OCI-LY1 (cell line): ENCODE results near the gene SHFL.

Experiments
- H2AFZ ChIP-seq: fragments of 200-600 bp; sonication (generic), shearing (Covaris generic); 2 replicates; pipeline ENCODE4 v1.6.0; 2014; ENCODE audit warnings: antibody characterized with exemption, mild to moderate bottlenecking, low read length
- H3F3A ChIP-seq: fragments of 200-600 bp; sonication (generic), shearing (Covaris generic); 2 replicates; pipeline ENCODE4 v1.6.0; 2014; ENCODE audit warnings: mild to moderate bottlenecking, antibody characterized with exemption, low read length, moderate library complexity; ENCODE audit not compliant: insufficient read depth
- H3K27ac ChIP-seq: fragments of 200-600 bp; sonication (generic); 2 replicates; pipeline ENCODE4 v1.5.1; 2014; ENCODE audit warnings: low read length, mixed run types, mild to moderate bottlenecking, low read depth; ENCODE audit not compliant: poor library complexity, severe bottlenecking
- H3K27me3 ChIP-seq: fragments of 200-600 bp; sonication (generic); 2 replicates; pipeline ENCODE4 v1.6.0; 2014; ENCODE audit warnings: antibody characterized with exemption, mild to moderate bottlenecking, low read length, moderate library complexity; ENCODE audit not compliant: insufficient read depth
- H3K36me3 ChIP-seq: fragments of 200-600 bp; sonication (generic); 2 replicates; pipeline ENCODE4 v1.6.1; 2014; ENCODE audit warnings: mild to moderate bottlenecking, antibody characterized with exemption, low read length, moderate library complexity, mixed read lengths; ENCODE audit not compliant: insufficient read depth
- H3K4me1 ChIP-seq: fragments of 200-600 bp; sonication (generic); 2 replicates; pipeline ENCODE4 v1.5.1; 2014; ENCODE audit warnings: mild to moderate bottlenecking, low read length, moderate library complexity; ENCODE audit not compliant: insufficient read depth, severe bottlenecking
- H3K4me2 ChIP-seq: fragments of 200-600 bp; sonication (generic), shearing (Covaris generic); 2 replicates; pipeline ENCODE4 v1.6.1; 2014; ENCODE audit warnings: low read length
- H3K4me3 ChIP-seq: fragments of 200-600 bp; sonication (generic); 2 replicates; pipeline ENCODE4 v1.5.1; 2014; ENCODE audit warnings: low read length, low read depth, mild to moderate bottlenecking, mixed read lengths; ENCODE audit not compliant: poor library complexity, severe bottlenecking
- H3K79me2 ChIP-seq: fragments of 200-600 bp; shearing (Covaris generic); 2 replicates; pipeline ENCODE4 v1.6.1; 2016; ENCODE audit warnings: mixed run types, low read length, mixed read lengths; ENCODE audit not compliant: insufficient read depth
- H3K9ac ChIP-seq: fragments of 200-600 bp; sonication (generic), shearing (Covaris generic); 2 replicates; pipeline ENCODE4 v1.6.1; 2014; ENCODE audit warnings: mild to moderate bottlenecking, low read length, mixed read lengths
- H3K9me2 ChIP-seq: fragments of 200-600 bp; sonication (generic), shearing (Covaris generic); 2 replicates; pipeline ENCODE4 v1.6.1; 2014; ENCODE audit warnings: low read depth, mild to moderate bottlenecking, low read length, mixed read lengths
- H3K9me3 ChIP-seq: fragments of 200-600 bp; shearing (Covaris generic); 2 replicates; pipeline ENCODE4 v1.6.1; 2014; ENCODE audit warnings: low read length, mixed read lengths
- H4K20me1 ChIP-seq: fragments of 200-600 bp; sonication (generic), shearing (Covaris generic); 2 replicates; pipeline ENCODE4 v1.6.0; 2016; ENCODE audit warnings: mild to moderate bottlenecking, low read length; ENCODE audit not compliant: insufficient read depth
- EZH2 ChIP-seq: fragments of 200-600 bp; sonication (generic), shearing (Covaris generic); IDR thresholded peaks from 2 replicates; pipeline ENCODE4 v1.8.0; 2017; ENCODE audit warnings: borderline replicate concordance, mixed run types, mild to moderate bottlenecking, antibody characterized with exemption, low read length, moderate library complexity, mixed read lengths
- TF ChIP-seq, protein P1 (sequence below): fragments of 200-600 bp; sonication (generic), shearing (Covaris generic); IDR thresholded peaks from 2 replicates; pipeline ENCODE4 v1.5.1; 2017; ENCODE audit warnings: mild to moderate bottlenecking, antibody characterized with exemption, low read length, moderate library complexity, mixed read lengths

SHFL gene

DNA sequence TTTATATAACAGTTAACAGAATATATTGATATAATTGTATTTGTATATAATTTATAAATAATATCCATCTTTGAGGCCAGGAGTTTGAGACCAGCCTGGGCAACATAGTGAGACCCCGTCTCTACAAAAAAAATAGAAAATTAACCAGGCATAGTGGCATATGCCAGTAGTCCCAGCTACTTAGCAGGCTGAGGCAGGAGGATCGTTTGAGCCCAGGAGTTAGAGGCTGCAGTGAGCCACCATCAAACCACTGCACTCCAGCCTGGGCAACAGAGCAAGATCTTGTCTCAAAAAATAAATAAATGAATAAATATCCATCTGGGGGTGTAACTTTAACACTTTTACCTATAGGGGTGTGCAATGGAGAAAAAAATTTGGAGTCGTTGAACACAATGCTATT lies 1.3 kb upstream of the SHFL start:
- H3K27ac ChIP-seq = no peak overlapping the region
- TF ChIP-seq EZH2 = no peak
- TF ChIP-seq, protein P1, sequence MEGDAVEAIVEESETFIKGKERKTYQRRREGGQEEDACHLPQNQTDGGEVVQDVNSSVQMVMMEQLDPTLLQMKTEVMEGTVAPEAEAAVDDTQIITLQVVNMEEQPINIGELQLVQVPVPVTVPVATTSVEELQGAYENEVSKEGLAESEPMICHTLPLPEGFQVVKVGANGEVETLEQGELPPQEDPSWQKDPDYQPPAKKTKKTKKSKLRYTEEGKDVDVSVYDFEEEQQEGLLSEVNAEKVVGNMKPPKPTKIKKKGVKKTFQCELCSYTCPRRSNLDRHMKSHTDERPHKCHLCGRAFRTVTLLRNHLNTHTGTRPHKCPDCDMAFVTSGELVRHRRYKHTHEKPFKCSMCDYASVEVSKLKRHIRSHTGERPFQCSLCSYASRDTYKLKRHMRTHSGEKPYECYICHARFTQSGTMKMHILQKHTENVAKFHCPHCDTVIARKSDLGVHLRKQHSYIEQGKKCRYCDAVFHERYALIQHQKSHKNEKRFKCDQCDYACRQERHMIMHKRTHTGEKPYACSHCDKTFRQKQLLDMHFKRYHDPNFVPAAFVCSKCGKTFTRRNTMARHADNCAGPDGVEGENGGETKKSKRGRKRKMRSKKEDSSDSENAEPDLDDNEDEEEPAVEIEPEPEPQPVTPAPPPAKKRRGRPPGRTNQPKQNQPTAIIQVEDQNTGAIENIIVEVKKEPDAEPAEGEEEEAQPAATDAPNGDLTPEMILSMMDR = no peak
- H3K9me2 ChIP-seq = no peaks in the 10 kb centered on the region
- peaks cover 15% of the 10 kb centered on the region for H3K4me1 ChIP-seq
- H3F3A ChIP-seq = no peaks in the 10 kb centered on the region
- H3K36me3 ChIP-seq = peaks cover 9% of the 10 kb centered on the region; the same call in 1 of the 2 replicates
- no peaks in the 10 kb centered on the region for H3K27me3 ChIP-seq
- no peaks in the 10 kb centered on the region for H4K20me1 ChIP-seq
- H3K4me3 ChIP-seq = no peak overlapping the region
- H3K79me2 ChIP-seq = no peaks in the 10 kb centered on the region
- H3K9me3 ChIP-seq = no peaks in the 10 kb centered on the region
- H3K4me2 ChIP-seq = no peak overlapping the region
- H3K9ac ChIP-seq = no peak overlapping the region
- no peak overlapping the region for H2AFZ ChIP-seq

DNA sequence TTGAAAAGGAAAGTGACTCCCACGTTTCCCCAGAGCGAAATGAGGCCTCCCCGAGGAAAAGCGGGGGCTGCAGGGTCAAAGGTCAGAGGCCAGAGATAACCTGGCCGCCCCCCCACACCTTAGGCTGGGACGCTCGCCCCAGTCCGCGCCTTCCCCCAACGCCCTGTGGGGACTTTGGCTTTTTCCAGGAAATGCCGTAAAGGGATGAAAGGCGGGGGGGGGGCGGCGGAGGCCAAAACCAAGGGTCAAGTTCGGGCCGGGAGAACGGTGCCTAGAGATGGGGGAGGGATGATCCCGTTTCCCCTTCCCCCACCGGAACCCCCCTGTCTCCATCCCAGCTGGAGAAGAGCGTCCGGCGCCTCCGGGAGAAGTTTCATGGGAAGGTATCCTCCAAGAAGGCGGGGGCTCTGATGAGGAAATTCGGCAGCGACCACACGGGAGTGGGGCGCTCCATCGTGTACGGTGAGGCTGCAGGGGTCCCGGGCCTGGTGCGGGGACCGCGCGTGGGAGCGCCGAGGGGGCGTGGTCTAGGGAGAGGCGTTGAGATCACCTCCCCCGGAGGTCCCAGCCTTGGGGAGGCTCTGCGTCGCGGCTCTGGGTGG lies 575 bp downstream of the SHFL start:
- Histone ChIP-seq H3K79me2 (no peaks in the 10 kb centered on the region), H3K4me3 (peak overlapping the region; percentile 92), H4K20me1 (no peaks in the 10 kb centered on the region), H3K4me2 (peak overlapping the region; percentile 77), H3K27ac (peak overlapping the region; percentile 3), H2AFZ (no peak overlapping the region), H3K9me3 (no peaks in the 10 kb centered on the region), H3K27me3 (no peaks in the 10 kb centered on the region), H3K36me3 (peaks cover 23% of the 10 kb centered on the region; the same call in 1 of the 2 replicates), H3K9me2 (no peaks in the 10 kb centered on the region), H3K9ac (peak overlapping the region; percentile 92), H3K4me1 (peaks cover 15% of the 10 kb centered on the region), H3F3A (no peaks in the 10 kb centered on the region; the same call in 1 of the 2 replicates)
- TF ChIP-seq, protein P1 = no peak
- no peak for TF ChIP-seq EZH2

DNA sequence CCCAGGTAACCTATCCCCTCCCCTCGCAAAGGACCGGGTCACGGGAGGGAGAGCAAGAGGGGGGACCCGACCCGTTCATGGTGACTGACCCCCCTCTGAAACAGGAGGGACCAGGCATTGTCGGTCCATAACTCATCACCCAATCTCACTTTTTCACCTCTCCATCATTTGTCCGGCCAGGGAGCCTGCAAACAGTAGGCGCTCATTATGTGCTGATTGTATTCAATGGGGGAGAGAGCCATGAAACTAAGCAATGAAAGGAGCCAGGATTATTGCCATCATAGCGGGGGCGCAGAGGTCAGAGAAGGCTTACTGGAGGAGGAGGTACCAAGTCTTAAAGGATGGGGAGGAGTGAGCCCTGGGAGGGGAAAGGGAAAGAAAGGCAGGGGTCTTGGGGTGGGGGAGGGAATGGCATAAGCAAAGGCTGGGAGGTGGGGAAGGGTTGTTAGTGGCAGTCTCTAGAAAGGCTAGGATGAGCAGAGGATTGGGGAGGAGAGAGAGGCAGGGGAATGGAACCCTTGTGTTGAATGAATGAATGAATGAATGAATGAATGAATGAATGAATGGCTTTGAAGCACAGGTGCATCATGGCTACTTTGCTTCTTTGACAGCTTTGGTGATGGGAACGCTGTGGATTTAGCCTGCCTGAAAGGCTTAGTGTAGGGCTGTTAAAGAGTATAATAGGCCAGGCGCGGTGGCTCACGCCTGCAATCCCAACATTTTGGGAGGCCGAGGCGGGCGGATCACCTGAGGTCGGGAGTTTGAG lies 1.4 kb downstream of the SHFL start:
- Histone ChIP-seq H3K4me1 (peaks cover 15% of the 10 kb centered on the region), H3F3A (no peaks in the 10 kb centered on the region; the same call in 1 of the 2 replicates), H3K9me3 (no peaks in the 10 kb centered on the region), H3K27me3 (no peaks in the 10 kb centered on the region), H2AFZ (no peak overlapping the region), H3K4me3 (peak overlapping the region; percentile 92), H4K20me1 (no peaks in the 10 kb centered on the region), H3K4me2 (peak overlapping the region; percentile 77), H3K9ac (peak overlapping the region; percentile 92), H3K27ac (peak overlapping the region; percentile 3), H3K36me3 (peaks cover 31% of the 10 kb centered on the region), H3K9me2 (no peaks in the 10 kb centered on the region), H3K79me2 (no peaks in the 10 kb centered on the region)
- no peak for TF ChIP-seq EZH2
- TF ChIP-seq, protein P1 = no peak
